HL-60 (cell line): Measurements from ENCODE around the gene NME3.

Experiments used
- DNase-seq, 2 experiments: peaks; one replicate each; pipeline ENCODE4 v3.0.0-alpha.2; 2010 to 2020; ENCODE audit warnings: low read depth in 1 of 2, low spot score in 1 of 2
- H3K27ac ChIP-seq: fragments of 250-450 bp; sonication (Bioruptor Pico); replicated peaks from 2 replicates; pipeline ENCODE4 v1.5.1; 2020; ENCODE audit warnings: mild to moderate bottlenecking, moderate library complexity
- H3K27me3 ChIP-seq: fragments of 250-450 bp; sonication (Bioruptor Pico); 2 replicates; pipeline ENCODE4 v1.5.1; 2021; ENCODE audit warnings: mild to moderate bottlenecking, moderate library complexity; ENCODE audit not compliant: insufficient read depth, poor library complexity, severe bottlenecking
- H3K4me3 ChIP-seq: replicated peaks from 2 replicates; pipeline ENCODE4 v1.5.1; 2011; ENCODE audit warnings: mild to moderate bottlenecking, control low read depth, low read length; ENCODE audit not compliant: insufficient read depth
- GABPA ChIP-seq: IDR thresholded peaks from 2 replicates; pipeline ENCODE4 v1.6.1; 2012; ENCODE audit warnings: low read depth
- POLR2AphosphoS5 ChIP-seq: IDR thresholded peaks from 2 replicates; pipeline ENCODE4 v1.6.1; 2012; ENCODE audit warnings: low read depth
- SPI1 ChIP-seq: IDR thresholded peaks from 2 replicates; pipeline ENCODE4 v1.6.1; 2012; ENCODE audit warnings: low read depth, mild to moderate bottlenecking, borderline replicate concordance
- TF ChIP-seq, protein P1 (sequence below): IDR thresholded peaks from one replicate; pipeline ENCODE4 v1.5.1; 2011; ENCODE audit warnings: low read length, control low read depth, inconsistent platforms; ENCODE audit not compliant: insufficient read depth
- TF ChIP-seq, protein P2 (sequence below): IDR thresholded peaks from 2 replicates; pipeline ENCODE4 v1.6.1; 2012; ENCODE audit warnings: low read depth; ENCODE audit not compliant: insufficient replicate concordance

The NME3 gene

DNA sequence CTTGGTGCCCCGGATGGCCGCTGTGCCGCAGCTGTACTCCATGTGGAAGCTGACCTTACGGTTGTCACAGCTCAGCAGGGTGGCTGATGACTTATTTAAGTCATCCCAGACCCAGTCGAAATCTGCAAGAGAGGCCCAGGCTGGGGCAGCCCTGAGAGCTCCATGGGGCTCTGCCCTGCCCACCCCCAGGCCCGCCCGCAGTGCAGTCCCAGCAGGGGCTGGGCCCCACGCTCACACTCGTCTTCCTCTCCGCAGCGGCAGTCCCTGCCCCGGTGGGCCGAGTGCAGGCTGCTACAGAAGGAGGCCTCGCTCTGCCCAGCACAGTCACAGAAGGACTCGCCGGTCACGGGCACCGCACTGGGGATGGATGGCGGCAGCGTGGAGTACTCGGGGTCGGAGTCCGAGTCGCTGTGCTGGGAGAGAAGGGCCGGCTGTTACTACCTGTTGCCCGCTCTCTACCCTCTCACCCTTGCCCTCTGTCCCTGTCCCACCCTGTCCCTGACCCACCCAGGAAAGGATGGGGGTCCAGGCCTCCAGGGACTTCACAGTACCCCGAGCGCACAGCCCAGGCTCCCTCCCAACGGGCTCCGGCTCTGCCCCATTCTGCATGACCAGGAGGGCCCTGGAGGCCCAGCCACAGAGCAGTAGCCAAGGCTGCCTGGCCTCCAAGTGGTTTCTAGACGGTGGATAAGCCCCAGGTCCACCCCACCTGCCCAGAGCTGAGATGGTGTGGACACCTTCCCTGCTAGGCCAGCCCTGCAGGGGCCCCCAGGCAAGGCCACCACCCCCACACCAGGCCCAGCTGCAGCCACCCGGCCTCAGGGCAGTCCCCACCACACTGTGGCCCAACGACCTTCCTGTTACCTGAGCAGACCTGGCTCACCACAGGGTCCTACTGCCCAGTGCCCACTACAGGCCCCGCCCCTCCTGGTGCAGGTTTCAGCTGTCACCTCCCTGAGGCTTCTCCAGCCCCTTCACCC lies 7.1 kb upstream of the NME3 start:
- DNase-seq = no peak
- TF ChIP-seq, protein P1, sequence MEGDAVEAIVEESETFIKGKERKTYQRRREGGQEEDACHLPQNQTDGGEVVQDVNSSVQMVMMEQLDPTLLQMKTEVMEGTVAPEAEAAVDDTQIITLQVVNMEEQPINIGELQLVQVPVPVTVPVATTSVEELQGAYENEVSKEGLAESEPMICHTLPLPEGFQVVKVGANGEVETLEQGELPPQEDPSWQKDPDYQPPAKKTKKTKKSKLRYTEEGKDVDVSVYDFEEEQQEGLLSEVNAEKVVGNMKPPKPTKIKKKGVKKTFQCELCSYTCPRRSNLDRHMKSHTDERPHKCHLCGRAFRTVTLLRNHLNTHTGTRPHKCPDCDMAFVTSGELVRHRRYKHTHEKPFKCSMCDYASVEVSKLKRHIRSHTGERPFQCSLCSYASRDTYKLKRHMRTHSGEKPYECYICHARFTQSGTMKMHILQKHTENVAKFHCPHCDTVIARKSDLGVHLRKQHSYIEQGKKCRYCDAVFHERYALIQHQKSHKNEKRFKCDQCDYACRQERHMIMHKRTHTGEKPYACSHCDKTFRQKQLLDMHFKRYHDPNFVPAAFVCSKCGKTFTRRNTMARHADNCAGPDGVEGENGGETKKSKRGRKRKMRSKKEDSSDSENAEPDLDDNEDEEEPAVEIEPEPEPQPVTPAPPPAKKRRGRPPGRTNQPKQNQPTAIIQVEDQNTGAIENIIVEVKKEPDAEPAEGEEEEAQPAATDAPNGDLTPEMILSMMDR = no peak
- TF ChIP-seq POLR2AphosphoS5 = peak; percentile 22
- Histone ChIP-seq H3K27ac (no peak overlapping the region), H3K27me3 (no peaks in the 10 kb centered on the region), H3K4me3 (no peak overlapping the region)

DNA sequence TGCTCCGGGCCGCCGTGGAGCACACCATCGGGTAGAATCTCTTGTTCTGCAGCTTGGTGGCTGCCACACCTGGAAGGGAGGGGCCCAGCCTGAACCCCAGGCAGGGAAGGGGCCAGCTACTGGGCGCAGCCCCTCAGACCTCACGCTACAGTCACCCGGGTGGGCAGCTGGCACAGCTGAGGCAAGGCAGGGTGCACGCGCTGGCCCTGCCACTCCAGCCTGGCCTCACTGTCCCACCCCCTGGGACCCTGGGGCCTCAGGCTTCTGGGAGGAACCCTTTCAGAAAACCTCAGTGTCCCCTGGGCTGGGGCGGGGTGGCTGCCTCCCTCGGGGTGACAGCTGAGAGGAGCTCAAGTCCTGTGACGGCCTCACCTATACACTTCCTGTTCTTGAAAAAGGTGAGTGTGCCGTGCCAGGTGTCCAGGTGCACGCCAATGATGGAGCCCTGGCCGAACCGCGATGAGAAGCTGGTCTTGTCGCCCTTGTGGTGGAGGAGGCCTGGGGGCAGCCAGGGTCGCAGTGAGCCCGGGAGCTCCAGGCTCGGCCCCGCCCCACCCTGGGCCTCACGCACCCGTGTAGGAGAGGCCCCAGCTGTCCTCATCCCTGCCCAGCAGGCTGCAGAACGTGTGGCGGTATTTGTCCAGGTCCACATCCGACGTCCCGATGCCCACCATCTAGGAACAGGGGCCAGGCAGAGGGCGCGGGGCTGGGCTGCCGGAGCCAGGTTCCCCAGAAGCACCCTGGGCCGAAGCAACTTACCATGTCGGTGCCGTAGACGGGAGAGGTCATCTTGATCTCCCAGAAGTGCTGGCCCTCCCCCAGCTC lies 6.2 kb upstream of the NME3 start:
- H3K27me3 ChIP-seq = no peaks in the 10 kb centered on the region
- TF ChIP-seq POLR2AphosphoS5 = peak; percentile 49
- TF ChIP-seq, protein P2, sequence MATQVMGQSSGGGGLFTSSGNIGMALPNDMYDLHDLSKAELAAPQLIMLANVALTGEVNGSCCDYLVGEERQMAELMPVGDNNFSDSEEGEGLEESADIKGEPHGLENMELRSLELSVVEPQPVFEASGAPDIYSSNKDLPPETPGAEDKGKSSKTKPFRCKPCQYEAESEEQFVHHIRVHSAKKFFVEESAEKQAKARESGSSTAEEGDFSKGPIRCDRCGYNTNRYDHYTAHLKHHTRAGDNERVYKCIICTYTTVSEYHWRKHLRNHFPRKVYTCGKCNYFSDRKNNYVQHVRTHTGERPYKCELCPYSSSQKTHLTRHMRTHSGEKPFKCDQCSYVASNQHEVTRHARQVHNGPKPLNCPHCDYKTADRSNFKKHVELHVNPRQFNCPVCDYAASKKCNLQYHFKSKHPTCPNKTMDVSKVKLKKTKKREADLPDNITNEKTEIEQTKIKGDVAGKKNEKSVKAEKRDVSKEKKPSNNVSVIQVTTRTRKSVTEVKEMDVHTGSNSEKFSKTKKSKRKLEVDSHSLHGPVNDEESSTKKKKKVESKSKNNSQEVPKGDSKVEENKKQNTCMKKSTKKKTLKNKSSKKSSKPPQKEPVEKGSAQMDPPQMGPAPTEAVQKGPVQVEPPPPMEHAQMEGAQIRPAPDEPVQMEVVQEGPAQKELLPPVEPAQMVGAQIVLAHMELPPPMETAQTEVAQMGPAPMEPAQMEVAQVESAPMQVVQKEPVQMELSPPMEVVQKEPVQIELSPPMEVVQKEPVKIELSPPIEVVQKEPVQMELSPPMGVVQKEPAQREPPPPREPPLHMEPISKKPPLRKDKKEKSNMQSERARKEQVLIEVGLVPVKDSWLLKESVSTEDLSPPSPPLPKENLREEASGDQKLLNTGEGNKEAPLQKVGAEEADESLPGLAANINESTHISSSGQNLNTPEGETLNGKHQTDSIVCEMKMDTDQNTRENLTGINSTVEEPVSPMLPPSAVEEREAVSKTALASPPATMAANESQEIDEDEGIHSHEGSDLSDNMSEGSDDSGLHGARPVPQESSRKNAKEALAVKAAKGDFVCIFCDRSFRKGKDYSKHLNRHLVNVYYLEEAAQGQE = no peak
- no peak overlapping the region for H3K4me3 ChIP-seq
- no peak overlapping the region for H3K27ac ChIP-seq
- DNase-seq = no peak

DNA sequence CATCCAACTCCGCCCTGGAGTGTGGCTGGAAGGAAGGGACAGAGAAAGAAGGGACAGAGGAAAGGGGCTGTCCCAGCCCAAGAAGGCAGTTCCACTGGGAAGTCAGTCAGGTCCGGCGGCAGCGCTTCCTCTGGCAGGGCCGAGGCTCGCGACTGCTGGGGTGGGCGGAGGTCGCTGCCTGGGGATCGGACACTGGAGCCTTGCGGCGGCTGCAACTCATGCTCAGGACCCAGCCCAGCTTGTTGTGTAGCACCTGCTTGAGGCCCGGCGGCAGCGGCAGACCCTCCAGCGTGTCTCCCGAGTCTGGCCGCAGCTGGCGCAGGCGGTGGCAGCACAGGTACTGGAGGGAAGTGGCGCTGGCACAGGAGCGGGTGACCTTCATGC lies 5.6 kb upstream of the NME3 start:
- no peak overlapping the region for H3K27ac ChIP-seq
- TF ChIP-seq SPI1 (no peak), POLR2AphosphoS5 (no peak), GABPA (no peak)
- TF ChIP-seq, protein P1 = no peak
- TF ChIP-seq, protein P2 = no peak
- no peak overlapping the region for H3K4me3 ChIP-seq
- H3K27me3 ChIP-seq = no peaks in the 10 kb centered on the region
- DNase-seq = no peak

DNA sequence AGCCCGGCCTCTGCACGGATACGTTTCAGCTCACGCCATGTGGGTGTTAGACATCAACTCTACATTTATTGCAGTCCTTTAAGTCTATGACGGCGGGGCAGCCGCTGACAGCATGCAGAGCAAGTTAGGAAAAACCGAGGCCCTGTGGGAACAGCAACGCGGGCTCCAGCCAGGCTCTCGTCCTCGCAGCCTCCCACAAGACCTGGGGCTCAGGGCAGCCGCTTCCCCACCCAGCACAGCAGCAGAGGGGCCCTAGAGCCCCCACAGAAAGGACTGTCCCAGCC lies 5.3 kb upstream of the NME3 start:
- Histone ChIP-seq H3K27me3 (no peaks in the 10 kb centered on the region), H3K27ac (no peak overlapping the region), H3K4me3 (no peak overlapping the region)
- DNase-seq = no peak
- TF ChIP-seq SPI1 = no peak
